ENCODE data around the gene DLG2.

GRCh38 chr11:84663731-84664130 is 963.4 kb downstream of the DLG2 start:
- TF ChIP-seq CTCF (IDR thresholded peaks at IDR 0.05 in 4 of 5, conservative IDR thresholded peaks at IDR 0.05 in 1 of 5), result no peak
- TF ChIP-seq POLR2A (IDR thresholded peaks at IDR 0.05), result no peak
